OCI-LY1 (cell line): ENCODE results near the gene TMEM92.

Source experiments
- EZH2 ChIP-seq: fragments of 200-600 bp; sonication (generic), shearing (Covaris generic); IDR thresholded peaks from 2 replicates; pipeline ENCODE4 v1.8.0; 2017; ENCODE audit warnings: borderline replicate concordance, mixed run types, mild to moderate bottlenecking, antibody characterized with exemption, low read length, moderate library complexity, mixed read lengths
- TF ChIP-seq, protein P1 (sequence below): fragments of 200-600 bp; sonication (generic), shearing (Covaris generic); IDR thresholded peaks from 2 replicates; pipeline ENCODE4 v1.5.1; 2017; ENCODE audit warnings: mild to moderate bottlenecking, antibody characterized with exemption, low read length, moderate library complexity, mixed read lengths

- TF ChIP-seq, protein P1, sequence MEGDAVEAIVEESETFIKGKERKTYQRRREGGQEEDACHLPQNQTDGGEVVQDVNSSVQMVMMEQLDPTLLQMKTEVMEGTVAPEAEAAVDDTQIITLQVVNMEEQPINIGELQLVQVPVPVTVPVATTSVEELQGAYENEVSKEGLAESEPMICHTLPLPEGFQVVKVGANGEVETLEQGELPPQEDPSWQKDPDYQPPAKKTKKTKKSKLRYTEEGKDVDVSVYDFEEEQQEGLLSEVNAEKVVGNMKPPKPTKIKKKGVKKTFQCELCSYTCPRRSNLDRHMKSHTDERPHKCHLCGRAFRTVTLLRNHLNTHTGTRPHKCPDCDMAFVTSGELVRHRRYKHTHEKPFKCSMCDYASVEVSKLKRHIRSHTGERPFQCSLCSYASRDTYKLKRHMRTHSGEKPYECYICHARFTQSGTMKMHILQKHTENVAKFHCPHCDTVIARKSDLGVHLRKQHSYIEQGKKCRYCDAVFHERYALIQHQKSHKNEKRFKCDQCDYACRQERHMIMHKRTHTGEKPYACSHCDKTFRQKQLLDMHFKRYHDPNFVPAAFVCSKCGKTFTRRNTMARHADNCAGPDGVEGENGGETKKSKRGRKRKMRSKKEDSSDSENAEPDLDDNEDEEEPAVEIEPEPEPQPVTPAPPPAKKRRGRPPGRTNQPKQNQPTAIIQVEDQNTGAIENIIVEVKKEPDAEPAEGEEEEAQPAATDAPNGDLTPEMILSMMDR = no peak
- no peak for TF ChIP-seq EZH2
Observed at GRCh38 chr17:50323060-50323459, 48.8 kb downstream of the TMEM92 start.
